ENCODE data around the gene PLA2G4B. TPM values are rescaled to one million over a fixed set of nuclear protein-coding genes. Genes with fewer than 3 reads are reported as not detected.

The PLA2G4B gene
- total and polyA plus RNA-seq, 2 experiments from 2014 or later: 2.7 to 19.6 TPM

DNA sequence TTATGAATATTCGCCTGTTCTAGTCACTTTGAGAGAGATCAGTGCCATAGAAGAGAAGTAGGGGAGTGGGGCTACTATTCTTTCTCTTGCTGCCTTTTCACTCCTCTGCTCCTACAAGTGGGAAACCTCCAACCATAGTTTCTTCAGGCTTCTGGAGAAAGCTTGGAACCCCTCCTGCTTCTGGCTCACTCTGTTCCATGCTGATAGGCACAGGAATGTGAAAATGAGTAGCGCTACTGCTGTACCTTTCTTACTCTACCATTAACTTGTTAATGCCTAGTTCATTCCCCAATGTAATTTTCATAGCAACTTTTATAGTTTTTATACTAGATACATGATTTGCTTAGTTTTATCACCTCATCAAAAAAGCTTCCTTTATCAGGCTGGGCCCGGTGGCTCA lies 37.5 kb upstream of the PLA2G4B start:
- no peak overlapping the region for H3K27ac ChIP-seq
- TF ChIP-seq EZH2phosphoT487 (IDR thresholded peaks at IDR 0.05; ENCODE audit: low read depth, severe bottlenecking, unreplicated experiment): no peak
- TF ChIP-seq, protein P1, sequence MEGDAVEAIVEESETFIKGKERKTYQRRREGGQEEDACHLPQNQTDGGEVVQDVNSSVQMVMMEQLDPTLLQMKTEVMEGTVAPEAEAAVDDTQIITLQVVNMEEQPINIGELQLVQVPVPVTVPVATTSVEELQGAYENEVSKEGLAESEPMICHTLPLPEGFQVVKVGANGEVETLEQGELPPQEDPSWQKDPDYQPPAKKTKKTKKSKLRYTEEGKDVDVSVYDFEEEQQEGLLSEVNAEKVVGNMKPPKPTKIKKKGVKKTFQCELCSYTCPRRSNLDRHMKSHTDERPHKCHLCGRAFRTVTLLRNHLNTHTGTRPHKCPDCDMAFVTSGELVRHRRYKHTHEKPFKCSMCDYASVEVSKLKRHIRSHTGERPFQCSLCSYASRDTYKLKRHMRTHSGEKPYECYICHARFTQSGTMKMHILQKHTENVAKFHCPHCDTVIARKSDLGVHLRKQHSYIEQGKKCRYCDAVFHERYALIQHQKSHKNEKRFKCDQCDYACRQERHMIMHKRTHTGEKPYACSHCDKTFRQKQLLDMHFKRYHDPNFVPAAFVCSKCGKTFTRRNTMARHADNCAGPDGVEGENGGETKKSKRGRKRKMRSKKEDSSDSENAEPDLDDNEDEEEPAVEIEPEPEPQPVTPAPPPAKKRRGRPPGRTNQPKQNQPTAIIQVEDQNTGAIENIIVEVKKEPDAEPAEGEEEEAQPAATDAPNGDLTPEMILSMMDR (IDR thresholded peaks at IDR 0.05; ENCODE audit: poor library complexity): no peak
- no peak for TF ChIP-seq EZH2 (IDR thresholded peaks at IDR 0.05; ENCODE audit: borderline replicate concordance)

DNA sequence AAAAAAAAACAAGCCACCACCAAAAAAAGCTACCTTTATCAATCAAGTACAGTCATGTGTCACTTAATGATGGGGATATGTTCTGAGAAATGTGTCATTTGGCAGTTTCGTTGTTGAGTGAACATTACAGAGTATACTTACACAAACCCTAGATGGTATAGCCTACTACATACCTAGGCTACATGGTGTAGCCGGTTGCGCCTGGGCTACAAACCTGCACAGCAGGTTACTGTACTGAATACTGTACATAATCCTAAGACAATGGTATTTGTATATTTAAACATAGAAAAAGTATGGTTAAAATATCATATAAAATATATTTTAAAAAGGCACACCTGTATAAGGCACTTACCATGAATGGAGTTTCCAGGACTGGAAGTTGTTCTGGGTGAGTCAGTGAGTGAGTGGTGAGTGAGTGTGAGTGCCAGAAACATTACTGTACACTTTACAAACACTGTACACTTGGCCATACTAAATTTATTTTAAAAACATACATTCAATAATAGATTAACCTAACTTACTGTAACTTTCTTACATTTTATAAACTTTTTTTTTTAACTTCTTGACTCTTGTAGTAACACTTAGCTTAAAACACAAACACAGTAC lies 36.7 kb upstream of the PLA2G4B start:
- Histone ChIP-seq H3K9me2 (replicated peaks; ENCODE audit: insufficient read depth) (no peaks in the 10 kb centered on the region), H3K27ac (no peak overlapping the region), H4K20me1 (ENCODE audit: insufficient read depth, poor library complexity, severe bottlenecking) (no peaks in the 10 kb centered on the region), H3K79me2 (peaks cover 42% of the 10 kb centered on the region), H3K9me3 (ENCODE audit: low read depth) (no peaks in the 10 kb centered on the region), H3K4me2 (no peak overlapping the region), H3K36me3 (replicated peaks; ENCODE audit: insufficient read depth, low read depth) (no peaks in the 10 kb centered on the region), H2AFZ (no peak overlapping the region), H3K4me3 (no peak overlapping the region), H3K27me3 (no peaks in the 10 kb centered on the region), H3K4me1 (ENCODE audit: insufficient read depth) (peaks cover 12% of the 10 kb centered on the region)
- no peak for TF ChIP-seq EZH2phosphoT487 (IDR thresholded peaks at IDR 0.05; ENCODE audit: low read depth, severe bottlenecking, unreplicated experiment)
- TF ChIP-seq EZH2 (IDR thresholded peaks at IDR 0.05; ENCODE audit: borderline replicate concordance): no peak
- TF ChIP-seq, protein P1 (IDR thresholded peaks at IDR 0.05; ENCODE audit: poor library complexity): no peak
- no peak for DNase-seq (ENCODE audit: low spot score)
- WGBS (ENCODE audit: low lambda C conversion rate, missing lambda C conversion rate): 95% methylated on average over 3 of the region's 3 CpGs

More for the DNA sequence above, 37.5 kb upstream of the PLA2G4B start:
- no peak overlapping the region for H3K4me2 ChIP-seq
- H3K4me1 ChIP-seq (ENCODE audit: insufficient read depth): peaks cover 18% of the 10 kb centered on the region
- H3K27me3 ChIP-seq: no peaks in the 10 kb centered on the region
- no peaks in the 10 kb centered on the region for H3K36me3 ChIP-seq (replicated peaks; ENCODE audit: insufficient read depth, low read depth)
- H3K4me3 ChIP-seq: no peak overlapping the region
- H3K9me3 ChIP-seq (ENCODE audit: low read depth): no peaks in the 10 kb centered on the region
- H2AFZ ChIP-seq: no peak overlapping the region
- DNase-seq (ENCODE audit: low spot score): no peak
- peaks cover 47% of the 10 kb centered on the region for H3K79me2 ChIP-seq
- no peaks in the 10 kb centered on the region for H3K9me2 ChIP-seq (replicated peaks; ENCODE audit: insufficient read depth)
- H4K20me1 ChIP-seq (ENCODE audit: insufficient read depth, poor library complexity, severe bottlenecking): no peaks in the 10 kb centered on the region
- 87% methylated on average over 3 of the region's 3 CpGs for WGBS (ENCODE audit: low lambda C conversion rate, missing lambda C conversion rate)

- Histone ChIP-seq H3K9me3 (ENCODE audit: low read depth) (no peaks in the 10 kb centered on the region), H3K27me3 (no peaks in the 10 kb centered on the region), H3K36me3 (replicated peaks; ENCODE audit: insufficient read depth, low read depth) (no peaks in the 10 kb centered on the region), H3K4me1 (ENCODE audit: insufficient read depth) (no peaks in the 10 kb centered on the region), H2AFZ (no peak overlapping the region), H3K79me2 (peaks cover 32% of the 10 kb centered on the region), H3K4me3 (no peak overlapping the region), H3K9me2 (replicated peaks; ENCODE audit: insufficient read depth) (no peaks in the 10 kb centered on the region), H4K20me1 (ENCODE audit: insufficient read depth, poor library complexity, severe bottlenecking) (no peaks in the 10 kb centered on the region), H3K4me2 (no peak overlapping the region), H3K27ac (peak overlapping the region; percentile 51)
- TF ChIP-seq, protein P1 (IDR thresholded peaks at IDR 0.05; ENCODE audit: poor library complexity): no peak
- TF ChIP-seq EZH2 (IDR thresholded peaks at IDR 0.05; ENCODE audit: borderline replicate concordance) (no peak), EZH2phosphoT487 (IDR thresholded peaks at IDR 0.05; ENCODE audit: low read depth, severe bottlenecking, unreplicated experiment) (no peak)
- 93% methylated on average over 2 of the region's 2 CpGs for WGBS (ENCODE audit: low lambda C conversion rate, missing lambda C conversion rate)
- no peak for DNase-seq (ENCODE audit: low spot score)
Observed at GRCh38 chr15:41804361-41804760, 34.3 kb upstream of the PLA2G4B start.
